Small intestine (tissue), 7 donors: ENCODE results near the gene TIMM10. TPM values are rescaled to one million over a fixed set of nuclear protein-coding genes. Genes with fewer than 3 reads are reported as not detected.

ENCODE experiments used
- DNase-seq, 2 donors: peaks; one replicate each; pipeline versions ENCODE4 v3.0.0 to v3.0.0-alpha.2; 2013
- FAIRE-seq: peaks from 2 replicates; lab custom pipeline; 2012; peaks lifted over from hg19 to GRCh38; lab: Jason Lieb, UNC
- H3K27ac ChIP-seq, 3 donors: one replicate each; pipeline ENCODE4 v1.5.1; 2013; ENCODE audit warnings: low read length in 2 of 3, mild to moderate bottlenecking in 2 of 3, control low read depth in 1 of 3, inconsistent platforms in 1 of 3, low read depth in 1 of 3, moderate library complexity in 1 of 3
- H3K27me3 ChIP-seq, 3 donors: one replicate each; pipeline ENCODE4 v1.6.1; 2013; ENCODE audit warnings: low read length in 3 of 3, inconsistent platforms in 1 of 3; ENCODE audit not compliant: control insufficient read depth in 3 of 3, insufficient read depth in 3 of 3
- H3K36me3 ChIP-seq, 3 donors: one replicate each; pipeline ENCODE4 v1.6.1; 2013; ENCODE audit warnings: low read length in 3 of 3, inconsistent platforms in 1 of 3, low read depth in 1 of 3, mild to moderate bottlenecking in 1 of 3, moderate library complexity in 1 of 3; ENCODE audit not compliant: control insufficient read depth in 3 of 3, insufficient read depth in 2 of 3
- H3K4me1 ChIP-seq, 3 donors: one replicate each; pipeline ENCODE4 v1.6.1; 2013; ENCODE audit warnings: low read length in 2 of 3, inconsistent platforms in 1 of 3, low read depth in 1 of 3, mild to moderate bottlenecking in 1 of 3, moderate library complexity in 1 of 3; ENCODE audit not compliant: control insufficient read depth in 3 of 3, insufficient read depth in 2 of 3
- H3K4me3 ChIP-seq, 3 donors: one replicate each; pipeline ENCODE4 v1.5.1; 2013; ENCODE audit warnings: low read length in 3 of 3, control low read depth in 1 of 3, inconsistent platforms in 1 of 3, low read depth in 1 of 3, mild to moderate bottlenecking in 1 of 3, moderate library complexity in 1 of 3
- H3K9me3 ChIP-seq, 2 donors: one replicate each; pipeline ENCODE4 v1.6.1; 2013; ENCODE audit warnings: low read depth in 1 of 2, low read length in 1 of 2; ENCODE audit not compliant: control insufficient read depth in 2 of 2, insufficient read depth in 1 of 2
- WGBS, 3 donors: extraction: QIAGEN DNeasy Blood & Tissue Kit; methylation state at CpG; one replicate each; pipeline ENCODE4 v1.1.7; 2013; 5-methylcytosine and 5-hydroxymethylcytosine counted together
- polyA plus RNA-seq, 4 donors: library from polyadenylated mRNA; stranded (reverse) in 3 of 4; unstranded in 1 of 4; fragments of 200-250 nt in 3 of 4; fragments of 120-200 nt in 1 of 4; gene quantifications; one replicate each; pipeline versions ENCODE4 v1.2.1 to v1.2.3, GENCODE V29; 2013
- donor health status: healthy with polysubstance abuse.
- donor health status: control.
- donor health status: control.
- donor health status: Bipolar disorder and iron deficiency.
- donor health status: healthy.

TIMM10 gene
- polyA plus RNA-seq, 4 donors, result 26.0 to 84.8 (median 60.7) TPM

- peaks cover 0 to 5% (median 0%) of the 10 kb centered on the region in 3 donors for H3K4me1 ChIP-seq
- H3K4me3 ChIP-seq, result peak overlapping the region in 1 of 3 donors; percentile 30
- H3K27ac ChIP-seq, result no peak overlapping the region
- no peaks in the 10 kb centered on the region for H3K9me3 ChIP-seq
- FAIRE-seq, result no peak
- WGBS, 3 donors, result 25 to 47% (median 26%) methylated on average over 39 to 44 of the region's 44 CpGs
- DNase-seq, result no peak
- peaks cover 0 to 25% (median 3%) of the 10 kb centered on the region in 3 donors for H3K36me3 ChIP-seq
- peaks cover 0 to 38% (median 0%) of the 10 kb centered on the region in 3 donors for H3K27me3 ChIP-seq
Measured at GRCh38 chr11:57481915-57482781, 48.4 kb downstream of the TIMM10 start.

DNA sequence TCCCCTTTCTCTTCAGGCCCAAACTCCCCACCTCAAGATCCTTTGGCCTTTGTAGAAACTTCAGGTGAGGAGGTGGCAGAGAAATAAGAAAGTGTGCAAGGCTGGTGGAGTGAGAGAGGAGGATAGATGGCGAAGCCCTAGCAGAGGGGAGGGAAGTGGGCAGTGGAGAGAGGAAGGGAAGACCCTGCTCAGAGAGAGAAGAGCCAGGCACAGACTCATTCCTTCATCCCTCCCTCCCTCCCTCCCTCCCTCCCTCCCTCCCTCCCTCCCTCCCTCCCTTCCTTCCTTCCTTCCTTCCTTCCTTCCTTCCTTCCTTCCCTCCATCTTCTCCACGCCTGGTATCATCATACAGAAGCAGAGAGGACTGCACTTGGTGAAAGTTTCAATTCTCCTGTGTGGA is 49.2 kb downstream of the TIMM10 start:
- no peak overlapping the region for H3K4me3 ChIP-seq
- peaks cover 0 to 22% (median 3%) of the 10 kb centered on the region in 3 donors for H3K36me3 ChIP-seq
- peaks cover 0 to 5% (median 0%) of the 10 kb centered on the region in 3 donors for H3K4me1 ChIP-seq
- peaks cover 0 to 45% (median 0%) of the 10 kb centered on the region in 3 donors for H3K27me3 ChIP-seq
- FAIRE-seq (no peak), DNase-seq (no peak)
- WGBS, 3 donors, result 44 to 59% (median 51%) methylated on average over 2 of the region's 2 CpGs
- no peak overlapping the region for H3K27ac ChIP-seq
- H3K9me3 ChIP-seq, result no peaks in the 10 kb centered on the region

GRCh38 chr11:57480409-57481137 is 50.0 kb downstream of the TIMM10 start:
- WGBS, 3 donors, result 26 to 32% (median 32%) methylated on average over 9 of the region's 9 CpGs
- peaks cover 0 to 17% (median 0%) of the 10 kb centered on the region in 3 donors for H3K36me3 ChIP-seq
- H3K4me1 ChIP-seq, result peaks cover 3 to 11% (median 5%) of the 10 kb centered on the region in 3 donors
- no peak overlapping the region for H3K4me3 ChIP-seq
- FAIRE-seq (no peak), DNase-seq (peak; percentile 58 to 65)
- no peak overlapping the region for H3K27ac ChIP-seq
- no peaks in the 10 kb centered on the region for H3K9me3 ChIP-seq
- H3K27me3 ChIP-seq, result peaks cover 0 to 51% (median 0%) of the 10 kb centered on the region in 3 donors

DNA sequence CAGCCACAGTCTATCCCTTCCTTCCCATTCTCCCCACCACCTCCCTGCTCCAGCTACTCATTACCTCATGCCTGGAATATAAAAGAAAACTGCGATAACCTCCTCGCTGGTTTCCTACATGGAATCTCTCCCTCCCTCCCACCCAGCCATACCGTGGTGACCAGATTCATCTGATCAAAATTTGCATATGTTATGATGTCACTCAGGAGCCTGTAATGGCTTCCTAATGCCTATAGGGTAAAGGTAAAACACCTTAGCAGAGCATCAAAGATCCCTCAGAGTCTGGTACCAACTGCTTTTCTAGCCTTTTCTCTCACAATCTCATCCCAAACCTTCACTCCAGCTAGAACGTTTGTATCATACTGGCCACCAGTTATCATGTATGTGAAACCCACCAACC is 50.6 kb downstream of the TIMM10 start:
- 26 to 38% (median 32%) methylated on average over 4 of the region's 4 CpGs for WGBS, 3 donors

DNA sequence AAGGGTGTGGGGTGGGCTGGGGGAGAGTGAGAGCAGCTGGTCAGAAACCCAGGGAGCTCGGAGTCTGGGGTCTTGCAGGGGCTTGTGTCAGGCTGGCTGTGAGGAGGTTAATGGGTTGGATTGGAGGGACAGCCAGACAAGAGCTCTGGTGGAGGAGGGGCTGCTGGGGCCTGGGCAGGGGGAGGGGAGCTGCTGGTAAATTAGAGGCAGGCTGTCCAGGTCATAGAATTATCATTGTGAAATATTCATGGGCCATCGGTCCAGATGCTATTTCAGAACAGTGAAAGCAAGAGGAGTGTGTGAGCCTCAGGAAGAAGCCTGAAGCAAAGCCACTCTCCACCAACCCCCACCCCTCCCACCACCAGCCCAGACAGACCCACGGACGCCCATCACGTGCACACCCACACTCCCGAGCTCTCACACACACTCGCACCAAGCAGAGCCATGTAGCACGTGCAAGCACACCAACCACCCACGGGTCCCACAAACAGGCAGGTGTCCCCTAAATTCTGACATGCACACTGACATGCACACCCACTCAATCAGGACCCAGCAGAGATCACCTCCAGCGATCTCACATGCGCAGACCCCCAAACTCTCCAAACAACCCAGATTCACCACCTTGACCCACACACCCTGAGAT is 51.4 kb downstream of the TIMM10 start:
- Histone ChIP-seq H3K36me3 (peaks cover 0 to 3% (median 0%) of the 10 kb centered on the region in 3 donors), H3K4me3 (no peak overlapping the region), H3K27me3 (peaks cover 0 to 63% (median 0%) of the 10 kb centered on the region in 3 donors), H3K4me1 (peaks cover 3 to 11% (median 5%) of the 10 kb centered on the region in 3 donors), H3K9me3 (no peaks in the 10 kb centered on the region), H3K27ac (no peak overlapping the region)
- no peak for FAIRE-seq
- WGBS, 3 donors, result 52 to 70% (median 67%) methylated on average over 11 of the region's 11 CpGs
- no peak for DNase-seq

More for the DNA sequence above, 50.6 kb downstream of the TIMM10 start:
- H3K4me1 ChIP-seq, result peaks cover 3 to 11% (median 5%) of the 10 kb centered on the region in 3 donors
- DNase-seq, result no peak
- no peak overlapping the region for H3K27ac ChIP-seq
- H3K4me3 ChIP-seq, result no peak overlapping the region
- H3K9me3 ChIP-seq, result no peaks in the 10 kb centered on the region
- FAIRE-seq, result no peak
- peaks cover 0 to 58% (median 0%) of the 10 kb centered on the region in 3 donors for H3K27me3 ChIP-seq
- H3K36me3 ChIP-seq, result peaks cover 0 to 10% (median 0%) of the 10 kb centered on the region in 3 donors

Other genes starting within 250 kb of the TIMM10 start
- 100 to 1,000 TPM in 1 of 4 donors, 10 to 100 TPM in 3; 72.1 to 178 (median 98.6) TPM for gene TNKS1BP1, start 205.8 kb downstream of the TIMM10 start, polyA plus RNA-seq
- 10 to 100 TPM; 32.4 to 95.4 (median 63.7) TPM for gene SSRP1, start 194.9 kb downstream of the TIMM10 start, polyA plus RNA-seq
- gene P2RX3, start 192.4 kb downstream of the TIMM10 start, polyA plus RNA-seq, result under 1 TPM in 2 of 4 donors, not detected in 2; 0.46 to 0.68 TPM
- under 1 TPM in 1 of 4 donors, not detected in 3; 0.22 TPM for gene PRG3, start 149.6 kb downstream of the TIMM10 start, polyA plus RNA-seq
- gene PRG2, start 140.1 kb downstream of the TIMM10 start, polyA plus RNA-seq, result under 1 TPM in 2 of 4 donors, not detected in 2; 0.15 to 0.31 TPM
- 10 to 100 TPM in 2 of 4 donors, 1 to 10 TPM in 2; 2.4 to 13.8 (median 8.3) TPM for gene SLC43A3, start 103.6 kb downstream of the TIMM10 start, polyA plus RNA-seq
- gene RTN4RL2, start 70.2 kb downstream of the TIMM10 start, polyA plus RNA-seq, result under 1 TPM in 2 of 4 donors, not detected in 2; 0.70 to 0.87 TPM
- gene SLC43A1, start 15.1 kb downstream of the TIMM10 start, polyA plus RNA-seq, result 10 to 100 TPM in 2 of 4 donors, 1 to 10 TPM in 1, under 1 TPM in 1; 0.67 to 25.0 (median 7.9) TPM
- gene SMTNL1, start 6.8 kb upstream of the TIMM10 start, polyA plus RNA-seq, result under 1 TPM in 1 of 4 donors, not detected in 3; 0.58 TPM
- 10 to 100 TPM; 51.7 to 72.3 (median 58.7) TPM for gene UBE2L6, start 36.9 kb upstream of the TIMM10 start, polyA plus RNA-seq
- 100 to 1,000 TPM in 1 of 4 donors, 10 to 100 TPM in 2, 1 to 10 TPM in 1; 5.4 to 201 (median 20.3) TPM for gene SERPING1, start 66.9 kb upstream of the TIMM10 start, polyA plus RNA-seq
- gene YPEL4, start 119.2 kb upstream of the TIMM10 start, polyA plus RNA-seq, result 1 to 10 TPM in 2 of 4 donors, under 1 TPM in 1, not detected in 1; 0.86 to 2.2 (median 1.4) TPM
- gene CLP1, start 127.0 kb upstream of the TIMM10 start, polyA plus RNA-seq, result 10 to 100 TPM; 10.3 to 14.7 (median 13.0) TPM
- 10 to 100 TPM; 19.5 to 46.7 (median 30.6) TPM for gene ZDHHC5, start 137.4 kb upstream of the TIMM10 start, polyA plus RNA-seq
- gene MED19, start 181.5 kb upstream of the TIMM10 start, polyA plus RNA-seq, result 10 to 100 TPM; 12.4 to 18.4 (median 17.0) TPM
- 100 to 1,000 TPM in 1 of 4 donors, 10 to 100 TPM in 3; 43.4 to 152 (median 81.3) TPM for gene TMX2, start 181.8 kb upstream of the TIMM10 start, polyA plus RNA-seq
- 100 to 1,000 TPM in 3 of 4 donors, 10 to 100 TPM in 1; 78.3 to 148 (median 128) TPM for gene SELENOH, start 210.7 kb upstream of the TIMM10 start, polyA plus RNA-seq
- under 1 TPM in 1 of 4 donors, not detected in 3; 0.10 TPM for gene BTBD18, start 221.1 kb upstream of the TIMM10 start, polyA plus RNA-seq
- 100 to 1,000 TPM in 2 of 4 donors, 10 to 100 TPM in 2; 62.2 to 195 (median 119) TPM for gene CTNND1, start 231.0 kb upstream of the TIMM10 start, polyA plus RNA-seq